HG02970 (cell line): ENCODE measurements around the gene ALDH2.
"Not testable (repeated sequence)": the region's sequence is repeated elsewhere in the genome, so short reads cannot be mapped to it uniquely, and the experiment has no call there.

Experiments
- ATAC-seq: cut with Tn5 transposase; IDR thresholded peaks from one replicate; pipeline ENCODE4 v1.9.1; 2021; ENCODE audit warnings: mild to moderate bottlenecking, moderate library complexity, moderate number of reproducible peaks; ENCODE audit not compliant: unreplicated experiment, low FRiP score

Gene ALDH2

DNA sequence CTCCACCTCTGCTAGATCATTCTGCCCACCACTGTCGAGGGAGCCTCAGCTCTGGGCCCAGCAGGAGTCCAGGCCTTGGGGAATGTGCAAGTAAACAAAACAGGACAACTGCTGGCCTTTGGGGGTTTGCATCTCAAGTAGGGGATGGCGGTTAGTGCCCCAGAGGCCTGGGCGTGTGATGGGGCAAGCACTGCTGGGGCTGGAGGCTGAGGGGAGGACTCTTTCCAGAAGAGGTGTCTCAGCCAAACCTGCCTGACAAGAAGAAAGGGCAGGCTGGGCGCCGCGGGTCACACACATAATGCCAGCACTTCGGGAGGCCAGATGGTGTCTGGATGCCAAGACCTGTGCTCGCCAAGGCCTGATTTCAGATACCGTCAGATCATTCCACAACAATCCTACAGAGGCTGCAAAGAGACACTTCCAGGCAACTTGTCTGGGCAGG is 8.6 kb upstream of the ALDH2 start:
- no peak for ATAC-seq

GRCh38 chr12:111759271-111759670 is 7.5 kb upstream of the ALDH2 start:
- ATAC-seq = no peak

GRCh38 chr12:111759991-111760390 is 6.7 kb upstream of the ALDH2 start:
- no peak for ATAC-seq

GRCh38 chr12:111761099-111761498 is 5.6 kb upstream of the ALDH2 start:
- ATAC-seq = no peak

- no peak for ATAC-seq
Observed at GRCh38 chr12:111761706-111762105, 5.0 kb upstream of the ALDH2 start.

GRCh38 chr12:111763552-111763951 is 3.2 kb upstream of the ALDH2 start:
- ATAC-seq = not testable (repeated sequence)

DNA sequence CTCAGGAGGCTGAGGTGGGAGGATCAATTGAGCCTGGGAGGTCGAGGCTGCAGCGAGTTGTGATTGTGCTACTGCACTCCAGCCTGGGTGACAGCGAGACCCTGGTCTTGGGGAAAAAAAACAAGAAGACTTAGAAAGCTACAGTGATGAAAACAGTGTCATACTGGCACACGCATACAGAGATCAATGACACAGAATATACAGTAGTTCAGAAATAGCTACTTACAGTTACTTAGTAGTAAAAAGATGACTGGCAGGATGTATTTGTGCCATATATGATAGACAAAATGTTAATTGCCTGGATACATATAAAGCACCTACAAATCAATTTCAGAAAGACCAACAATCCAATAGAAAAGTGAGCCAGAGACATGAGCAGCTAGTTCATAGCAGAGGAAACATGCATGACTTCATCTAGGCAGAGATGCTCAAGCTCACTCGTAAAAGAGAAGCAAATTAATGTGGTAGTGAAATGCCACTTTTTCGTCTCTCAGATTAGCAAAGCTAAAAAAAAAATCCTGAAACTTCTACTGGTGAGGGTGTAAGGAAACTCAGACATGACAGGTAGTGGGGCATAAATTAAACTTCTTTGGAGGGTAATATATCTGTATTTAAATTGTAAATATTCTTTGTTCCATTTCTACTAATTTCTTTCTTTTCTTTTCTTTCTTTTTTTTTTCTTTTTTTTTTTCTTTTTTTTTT is 2.5 kb upstream of the ALDH2 start:
- ATAC-seq = no peak

DNA sequence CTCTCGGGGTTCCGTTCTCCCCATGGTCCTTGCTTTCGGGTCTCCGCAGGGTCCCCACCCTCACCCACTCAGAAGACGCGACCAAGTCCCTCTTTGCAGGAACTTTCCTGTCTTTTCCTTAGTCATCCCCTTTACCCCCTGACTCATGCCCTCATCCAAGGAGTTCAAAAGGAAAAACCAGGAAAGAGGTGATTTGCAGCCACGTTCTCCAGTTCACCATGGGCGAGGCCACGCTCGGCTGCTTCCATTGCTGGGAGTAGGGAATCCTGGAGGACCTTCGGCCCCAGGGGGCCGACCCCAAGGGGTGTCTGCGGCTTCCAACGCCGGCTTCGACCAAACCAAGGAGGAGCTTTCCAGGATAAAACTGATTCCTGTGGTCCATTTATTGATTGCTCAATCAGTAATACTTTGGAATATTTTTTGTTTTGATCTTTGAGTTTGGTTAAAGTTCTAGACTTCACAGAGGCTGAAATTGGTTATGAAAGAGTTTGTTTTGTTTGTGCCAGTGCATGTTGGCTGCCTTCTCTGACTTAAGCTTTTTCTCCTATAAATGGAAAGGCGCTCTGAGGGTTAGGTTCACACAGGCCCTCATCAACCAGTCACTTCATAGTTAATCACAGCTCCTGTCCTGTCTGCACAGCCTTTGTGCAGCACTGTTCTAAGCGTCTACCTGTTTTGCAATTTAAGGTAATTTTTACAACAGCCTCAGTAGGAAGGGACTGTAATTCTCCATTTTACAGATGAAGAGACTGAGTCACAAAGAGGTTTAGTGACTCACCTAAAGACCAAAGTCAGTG is 827 bp downstream of the ALDH2 start:
- ATAC-seq = no peak

DNA sequence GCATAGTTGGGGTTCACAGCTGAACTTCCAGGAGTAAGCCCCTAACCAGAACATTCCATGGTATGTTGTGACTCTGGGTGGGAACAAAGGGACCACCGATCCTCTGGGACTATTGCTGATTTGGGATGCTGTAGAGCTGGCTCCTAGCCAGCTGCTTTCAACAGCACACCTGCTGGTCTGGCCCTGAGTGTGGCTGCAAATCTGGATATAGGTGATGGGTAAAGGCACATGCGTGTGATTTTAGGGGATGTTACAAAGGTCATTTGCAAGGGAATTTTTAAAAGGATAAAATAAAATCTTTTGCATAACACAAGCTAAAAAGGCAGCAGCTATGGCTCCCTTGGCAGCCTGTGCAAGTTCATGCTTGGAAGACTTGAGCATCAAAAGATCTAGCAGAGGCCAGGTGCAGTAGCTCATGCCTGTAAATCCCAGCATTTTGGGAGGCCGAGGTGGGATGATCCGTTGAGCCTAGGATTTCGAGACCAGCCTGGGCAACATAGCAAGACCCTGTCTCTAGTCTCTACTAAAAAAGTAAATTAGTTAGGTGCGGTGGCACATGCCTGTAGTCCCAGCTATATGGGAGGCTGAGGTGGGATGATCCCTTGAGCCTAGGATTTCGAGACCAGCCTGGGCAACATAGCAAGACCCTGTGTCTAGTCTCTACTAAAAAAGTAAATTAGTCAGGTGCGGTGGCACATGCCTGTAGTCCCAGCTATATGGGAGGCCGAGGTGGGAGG is 1.6 kb downstream of the ALDH2 start:
- no peak for ATAC-seq

GRCh38 chr12:111769599-111769998 is 2.9 kb downstream of the ALDH2 start:
- ATAC-seq = no peak

- no peak for ATAC-seq
Observed at GRCh38 chr12:111773801-111774551, 7.2 kb downstream of the ALDH2 start.

DNA sequence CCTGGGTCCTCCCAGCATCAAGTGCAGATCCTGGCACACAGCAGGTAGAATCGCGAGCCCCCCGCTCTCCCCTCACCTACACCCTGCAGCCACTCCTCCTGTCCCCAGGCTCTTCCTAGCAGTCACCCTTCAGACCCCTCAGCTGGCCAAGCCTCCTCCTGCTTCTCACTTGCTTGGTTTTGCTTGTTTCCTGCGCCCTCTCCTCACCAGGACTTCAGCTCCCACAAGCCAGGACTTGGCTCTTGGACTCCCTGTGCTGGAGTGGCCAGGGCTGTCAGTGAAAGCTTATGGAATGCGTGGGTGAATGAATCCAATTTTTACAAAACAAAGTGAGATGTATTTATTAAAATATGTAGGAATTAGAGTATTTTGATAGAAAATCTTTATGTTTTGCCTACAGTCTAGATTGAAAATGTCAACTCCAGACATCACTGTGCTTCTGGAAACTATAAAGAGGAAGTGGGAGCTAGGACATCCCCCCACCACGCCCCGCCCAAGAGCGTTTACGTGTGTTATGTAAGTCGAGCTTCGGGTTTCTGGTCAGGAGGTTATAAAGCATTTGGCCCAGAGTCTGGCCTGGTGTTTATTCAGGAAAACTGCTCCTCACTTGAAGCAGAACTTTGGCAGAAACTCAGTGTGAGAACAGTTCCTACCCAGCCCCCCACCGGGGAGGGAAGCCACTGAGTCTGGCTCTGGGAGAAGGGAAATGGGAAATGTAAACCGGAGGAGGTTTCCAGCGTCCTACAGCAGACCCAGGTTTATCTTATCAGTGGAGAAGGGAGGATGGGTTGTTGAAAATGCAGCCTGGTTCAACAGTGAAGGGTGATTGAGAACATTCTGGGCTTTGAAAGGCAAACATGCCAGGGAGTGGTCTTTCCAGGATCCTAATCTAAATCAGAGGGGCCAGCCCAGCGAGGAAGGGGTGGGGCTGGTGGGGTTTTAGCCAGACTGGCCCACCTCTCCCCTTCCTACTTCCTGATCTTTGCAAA is 8.8 kb downstream of the ALDH2 start:
- no peak for ATAC-seq

DNA sequence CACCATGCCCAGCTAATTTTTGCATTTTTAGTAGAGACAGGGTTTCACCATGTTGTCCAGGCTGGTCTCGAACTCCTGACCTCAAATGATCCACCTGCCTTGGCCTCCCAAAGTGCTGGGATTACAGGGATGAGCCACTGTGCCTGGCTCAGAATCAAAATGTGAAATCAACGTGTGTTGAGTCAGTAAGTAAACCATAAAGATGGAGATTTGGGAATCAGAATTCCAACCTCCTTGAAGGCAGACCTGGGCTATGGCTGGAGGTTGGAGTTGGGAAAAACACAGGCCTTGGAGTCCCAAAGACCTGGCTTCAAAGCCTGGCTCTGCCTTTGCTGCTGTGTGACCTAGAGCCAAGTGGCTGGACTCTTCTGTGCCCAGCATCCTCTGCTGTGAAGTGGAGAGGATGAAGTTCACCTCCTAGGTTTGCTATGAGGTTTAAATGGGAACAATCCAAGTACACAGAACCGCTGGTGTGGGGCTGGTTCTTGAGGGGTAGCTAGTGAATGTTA is 10.2 kb downstream of the ALDH2 start:
- no peak for ATAC-seq

- no peak for ATAC-seq
Observed at GRCh38 chr12:111777345-111778045, 10.8 kb downstream of the ALDH2 start.

DNA sequence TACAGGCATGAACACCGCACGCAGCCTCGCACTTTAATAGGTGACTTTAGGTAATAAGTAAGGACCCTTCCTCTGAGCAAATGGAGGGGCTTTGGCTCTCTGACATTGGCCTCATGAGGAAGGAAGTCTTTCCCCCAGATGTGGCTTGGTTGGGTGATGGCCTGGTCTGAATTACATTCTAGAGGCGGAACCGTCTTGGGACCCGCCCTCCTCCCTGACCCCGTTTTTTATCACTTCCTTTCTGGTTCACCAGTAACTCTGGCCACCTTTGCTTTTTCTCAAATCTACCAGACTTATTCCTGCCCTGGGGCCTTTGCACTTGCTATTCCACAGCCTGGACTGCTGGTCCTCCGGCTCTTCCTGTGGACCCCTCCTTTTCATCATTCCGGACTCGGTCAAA is 13.4 kb downstream of the ALDH2 start:
- no peak for ATAC-seq

- ATAC-seq = no peak
Observed at GRCh38 chr12:111780615-111781014, 13.9 kb downstream of the ALDH2 start.

DNA sequence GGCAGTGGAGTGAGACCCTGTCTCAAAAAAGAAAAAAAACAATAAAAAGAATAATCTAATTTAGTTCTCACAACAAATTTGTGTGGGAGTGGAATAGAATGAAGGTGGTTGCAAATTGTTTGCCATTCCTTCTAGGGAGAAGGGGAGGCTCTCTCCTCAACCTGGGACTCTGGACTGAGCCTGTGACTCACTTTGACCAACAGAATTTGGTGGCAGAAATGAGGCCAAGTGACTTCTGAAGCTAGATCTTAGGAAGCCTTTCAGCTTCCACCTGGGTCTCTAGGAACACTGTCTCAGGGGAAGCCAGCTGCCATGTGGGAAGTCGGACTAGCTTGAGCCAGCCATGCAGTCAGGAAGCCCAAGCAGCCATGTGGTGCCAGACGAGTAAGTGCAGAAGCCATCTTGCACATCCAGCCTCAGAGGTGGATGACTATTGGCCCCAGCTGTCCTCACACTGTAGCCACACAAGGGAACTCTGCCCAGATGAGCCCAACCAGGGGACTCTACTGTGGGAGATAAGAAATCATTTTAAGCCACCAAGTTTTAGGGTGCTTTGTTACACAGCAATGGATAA is 14.4 kb downstream of the ALDH2 start:
- no peak for ATAC-seq

GRCh38 chr12:111783046-111783445 is 16.3 kb downstream of the ALDH2 start:
- no peak for ATAC-seq
